Upper lobe of right lung (tissue), 1 donor: Measurements from ENCODE around the gene CHMP1B. TPM values are rescaled to one million over a fixed set of nuclear protein-coding genes. Genes with fewer than 3 reads are reported as not detected.
A peak's percentile ranks its signal among the peaks of the same experiment; 100 is the strongest.

Source experiments
- ATAC-seq: fragments of 200-7000 bp; cut with Tn5 transposase; one replicate; pipeline ENCODE4 v1.9.1; 2020; ENCODE audit warnings: mild to moderate bottlenecking, moderate library complexity
- DNase-seq: peaks from one replicate; pipeline ENCODE4 v3.0.0-alpha.2; 2020
- H3K27ac ChIP-seq: fragments of 200-600 bp; one replicate; pipeline ENCODE4 v1.8.0; 2022
- H3K27me3 ChIP-seq: fragments of 200-600 bp; one replicate; pipeline ENCODE4 v1.8.0; 2022; ENCODE audit warnings: mild to moderate bottlenecking
- H3K36me3 ChIP-seq: fragments of 200-600 bp; one replicate; pipeline ENCODE4 v1.8.0; 2022
- H3K4me1 ChIP-seq: fragments of 200-600 bp; one replicate; pipeline ENCODE4 v1.8.0; 2022
- H3K4me3 ChIP-seq: fragments of 200-600 bp; one replicate; pipeline ENCODE4 v1.8.0; 2022; ENCODE audit warnings: mild to moderate bottlenecking
- H3K9me3 ChIP-seq: fragments of 200-600 bp; one replicate; pipeline ENCODE4 v1.8.0; 2022
- intact Hi-C: fragments of 100-400 bp; cut with DNase I; formaldehyde crosslinking; loops from one replicate; pipeline ENCODE4 v1.11.0; 2022
- total RNA-seq: library from RNA; stranded (reverse); fragmentation: NEBNext Ultra II Directional; extraction: Animal tissue kit (Norgen Biotek cat#: 25700); gene quantifications from one replicate; pipeline ENCODE4 v1.2.1, GENCODE V29; 2021
- TF ChIP-seq, protein P1 (sequence below): fragments of 200-600 bp; IDR thresholded peaks from one replicate; pipeline ENCODE4 v1.8.0; 2022; ENCODE audit warnings: antibody characterized with exemption
- donor health status: DM: no; HTN: yes; CAD: no; lungs with severe emphysema.

CHMP1B gene
- total RNA-seq, 1 donor from 2014 or later, result 42.6 TPM

- no peaks in the 10 kb centered on the region for H3K9me3 ChIP-seq
- H3K4me3 ChIP-seq, result no peak overlapping the region
- ATAC-seq (no peak), DNase-seq (no peak)
- H3K4me1 ChIP-seq, result no peaks in the 10 kb centered on the region
- TF ChIP-seq, protein P1, sequence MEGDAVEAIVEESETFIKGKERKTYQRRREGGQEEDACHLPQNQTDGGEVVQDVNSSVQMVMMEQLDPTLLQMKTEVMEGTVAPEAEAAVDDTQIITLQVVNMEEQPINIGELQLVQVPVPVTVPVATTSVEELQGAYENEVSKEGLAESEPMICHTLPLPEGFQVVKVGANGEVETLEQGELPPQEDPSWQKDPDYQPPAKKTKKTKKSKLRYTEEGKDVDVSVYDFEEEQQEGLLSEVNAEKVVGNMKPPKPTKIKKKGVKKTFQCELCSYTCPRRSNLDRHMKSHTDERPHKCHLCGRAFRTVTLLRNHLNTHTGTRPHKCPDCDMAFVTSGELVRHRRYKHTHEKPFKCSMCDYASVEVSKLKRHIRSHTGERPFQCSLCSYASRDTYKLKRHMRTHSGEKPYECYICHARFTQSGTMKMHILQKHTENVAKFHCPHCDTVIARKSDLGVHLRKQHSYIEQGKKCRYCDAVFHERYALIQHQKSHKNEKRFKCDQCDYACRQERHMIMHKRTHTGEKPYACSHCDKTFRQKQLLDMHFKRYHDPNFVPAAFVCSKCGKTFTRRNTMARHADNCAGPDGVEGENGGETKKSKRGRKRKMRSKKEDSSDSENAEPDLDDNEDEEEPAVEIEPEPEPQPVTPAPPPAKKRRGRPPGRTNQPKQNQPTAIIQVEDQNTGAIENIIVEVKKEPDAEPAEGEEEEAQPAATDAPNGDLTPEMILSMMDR, result no peak
- no peaks in the 10 kb centered on the region for H3K27me3 ChIP-seq
- H3K27ac ChIP-seq, result no peak overlapping the region
- intact Hi-C loops, result no loop called here
- H3K36me3 ChIP-seq, result no peaks in the 10 kb centered on the region
Measured at GRCh38 chr18:11823545-11823944, 27.7 kb upstream of the CHMP1B start.

DNA sequence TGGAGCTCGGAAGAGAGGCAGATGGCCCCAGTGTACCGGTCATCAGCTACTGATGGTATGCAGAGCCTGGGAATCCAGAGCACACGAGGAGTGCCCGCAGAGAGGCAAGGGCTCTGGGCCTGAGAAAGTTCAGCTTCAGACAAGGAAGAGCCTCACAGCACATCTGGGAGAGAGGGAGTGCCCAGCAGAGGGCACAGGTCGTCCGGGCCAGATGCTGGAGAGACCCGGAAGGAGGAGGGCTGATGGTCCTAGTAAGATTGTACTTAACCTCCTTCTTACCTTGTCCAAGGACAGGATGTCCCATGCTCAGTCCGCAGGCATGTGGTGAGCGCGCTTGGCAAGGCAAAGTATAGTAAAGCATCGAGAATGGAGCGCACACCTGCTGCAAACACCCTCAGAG lies 24.4 kb upstream of the CHMP1B start:
- ATAC-seq (peak; percentile 43), DNase-seq (no peak)
- Histone ChIP-seq H3K36me3 (no peaks in the 10 kb centered on the region), H3K9me3 (no peaks in the 10 kb centered on the region), H3K27ac (no peak overlapping the region), H3K4me3 (no peak overlapping the region), H3K27me3 (no peaks in the 10 kb centered on the region), H3K4me1 (no peaks in the 10 kb centered on the region)
- intact Hi-C loops, result no loop called here
- TF ChIP-seq, protein P1, result no peak

DNA sequence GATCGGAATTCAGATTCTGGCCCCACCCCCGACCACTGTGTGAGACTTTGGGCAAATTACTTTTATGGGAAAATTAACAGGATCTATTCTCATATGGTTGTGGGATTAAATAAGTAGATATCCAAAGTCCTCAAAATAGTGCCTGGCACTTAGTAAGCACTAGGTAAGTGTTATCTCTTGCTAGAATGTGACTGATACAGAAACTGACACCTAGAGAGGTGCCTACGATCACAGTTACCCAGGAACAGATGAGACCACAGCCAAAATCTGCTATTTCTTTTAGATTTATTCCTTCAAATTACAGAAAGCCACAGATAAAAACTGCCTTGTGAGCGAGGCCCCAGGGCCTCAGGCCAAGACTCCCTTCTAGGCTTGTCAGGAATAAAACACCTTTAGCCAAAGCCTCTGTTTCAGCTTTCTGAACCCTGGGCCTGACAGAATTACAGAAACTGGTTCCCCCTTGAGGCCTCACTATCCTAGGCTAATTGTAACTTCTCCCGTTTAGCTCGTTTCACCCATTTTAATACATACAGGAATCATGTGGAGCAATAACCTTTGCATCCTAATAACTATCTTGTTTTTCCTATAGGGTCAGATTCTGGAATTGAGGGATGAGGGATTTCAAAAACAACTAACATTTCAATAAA lies 22.3 kb upstream of the CHMP1B start:
- H3K27me3 ChIP-seq, result no peaks in the 10 kb centered on the region
- TF ChIP-seq, protein P1, result no peak
- intact Hi-C loops, result no loop called here
- no peaks in the 10 kb centered on the region for H3K36me3 ChIP-seq
- no peaks in the 10 kb centered on the region for H3K9me3 ChIP-seq
- no peak for DNase-seq
- no peaks in the 10 kb centered on the region for H3K4me1 ChIP-seq
- ATAC-seq, result no peak
- H3K27ac ChIP-seq, result no peak overlapping the region
- H3K4me3 ChIP-seq, result no peak overlapping the region

DNA sequence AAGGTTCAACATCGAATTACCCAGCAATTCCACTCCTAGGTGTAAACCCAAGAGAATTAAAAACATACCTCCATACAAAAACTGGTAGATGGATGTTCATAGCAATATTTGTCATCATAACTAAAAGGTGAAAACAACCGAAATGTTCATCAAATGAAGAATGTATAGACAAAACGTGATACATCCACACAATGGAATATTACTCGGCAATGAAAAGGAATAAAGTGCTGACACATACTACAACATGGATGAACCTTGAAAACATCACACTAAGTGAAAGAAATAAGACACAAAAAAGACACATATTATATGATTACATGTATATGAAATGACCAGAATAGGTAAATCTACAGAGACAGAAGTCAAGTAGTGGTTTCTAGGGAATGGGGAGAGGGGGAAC lies 20.6 kb upstream of the CHMP1B start:
- DNase-seq (no peak), ATAC-seq (no peak)
- no peaks in the 10 kb centered on the region for H3K4me1 ChIP-seq
- TF ChIP-seq, protein P1, result no peak
- H3K36me3 ChIP-seq, result no peaks in the 10 kb centered on the region
- H3K27ac ChIP-seq, result no peak overlapping the region
- H3K9me3 ChIP-seq, result no peaks in the 10 kb centered on the region
- intact Hi-C loops, result no loop called here
- no peak overlapping the region for H3K4me3 ChIP-seq
- H3K27me3 ChIP-seq, result no peaks in the 10 kb centered on the region

- H3K27ac ChIP-seq, result no peak overlapping the region
- DNase-seq, result no peak
- intact Hi-C loops, result no loop called here
- no peaks in the 10 kb centered on the region for H3K9me3 ChIP-seq
- no peak overlapping the region for H3K4me3 ChIP-seq
- H3K36me3 ChIP-seq, result no peaks in the 10 kb centered on the region
- no peak for ATAC-seq
- no peaks in the 10 kb centered on the region for H3K27me3 ChIP-seq
- H3K4me1 ChIP-seq, result no peaks in the 10 kb centered on the region
- TF ChIP-seq, protein P1, result no peak
Measured at GRCh38 chr18:11831921-11832320, 19.3 kb upstream of the CHMP1B start.

- Histone ChIP-seq H3K4me1 (no peaks in the 10 kb centered on the region), H3K9me3 (no peaks in the 10 kb centered on the region), H3K36me3 (no peaks in the 10 kb centered on the region), H3K27me3 (no peaks in the 10 kb centered on the region), H3K4me3 (no peak overlapping the region), H3K27ac (no peak overlapping the region)
- no peak for ATAC-seq
- DNase-seq, result no peak
- TF ChIP-seq, protein P1, result no peak
- intact Hi-C loops, result no loop called here
Measured at GRCh38 chr18:11834772-11835171, 16.4 kb upstream of the CHMP1B start.
